ENCODE measurements around the gene ZSCAN25.
A peak's percentile ranks its signal among the peaks of the same experiment; 100 is the strongest.
"Not testable (repeated sequence)": the region's sequence is repeated elsewhere in the genome, so short reads cannot be mapped to it uniquely, and the experiment has no call there.

The ZSCAN25 gene

GRCh38 chr7:99616359-99617191 lies at the start of gene ZSCAN25:
ZSCAN25 (plus strand) TSS chr7:99616946; CDS start chr7:99619607, 2,661 bp downstream.
- DNase-seq = peak; percentile 99

GRCh38 chr7:99568770-99569169 lies 48.0 kb upstream of the ZSCAN25 start:
- not testable (repeated sequence) for DNase-seq

- no peak for DNase-seq
These were observed 45.0 kb upstream of the ZSCAN25 start for GRCh38 chr7:99571768-99572167.

GRCh38 chr7:99573257-99573656 lies 43.5 kb upstream of the ZSCAN25 start:
- no peak for DNase-seq

GRCh38 chr7:99576251-99576650 lies 40.5 kb upstream of the ZSCAN25 start:
- no peak for DNase-seq

GRCh38 chr7:99579281-99579955 lies 37.3 kb upstream of the ZSCAN25 start:
- DNase-seq = no peak

GRCh38 chr7:99579956-99580777 lies 36.6 kb upstream of the ZSCAN25 start:
- DNase-seq = peak; percentile 31

- not testable (repeated sequence) for DNase-seq
These were observed 35.9 kb upstream of the ZSCAN25 start for GRCh38 chr7:99580778-99581332.

- no peak for DNase-seq
These were observed 27.9 kb upstream of the ZSCAN25 start for GRCh38 chr7:99588868-99589267.

GRCh38 chr7:99594948-99595745 lies 21.6 kb upstream of the ZSCAN25 start:
- no peak for DNase-seq

- no peak for DNase-seq
These were observed 20.3 kb upstream of the ZSCAN25 start for GRCh38 chr7:99596408-99596955.

GRCh38 chr7:99597762-99598501 lies 18.8 kb upstream of the ZSCAN25 start, which contains the start of gene TMEM225B:
TMEM225B (plus strand) TSS chr7:99598267; CDS start chr7:99604389, 6,122 bp downstream.
- DNase-seq = no peak

- DNase-seq = no peak
These were observed 16.9 kb upstream of the ZSCAN25 start for GRCh38 chr7:99599836-99600235.

- no peak for DNase-seq
These were observed 15.0 kb upstream of the ZSCAN25 start for GRCh38 chr7:99601656-99602310.

- DNase-seq = no peak
These were observed 11.2 kb upstream of the ZSCAN25 start for GRCh38 chr7:99605527-99605926.

GRCh38 chr7:99606531-99606930 lies 10.2 kb upstream of the ZSCAN25 start:
- DNase-seq = no peak

- DNase-seq = no peak
These were observed 9.2 kb upstream of the ZSCAN25 start for GRCh38 chr7:99607548-99607947.

GRCh38 chr7:99614495-99614894 lies 2.3 kb upstream of the ZSCAN25 start:
- DNase-seq = no peak

GRCh38 chr7:99615989-99616358 lies 772 bp upstream of the ZSCAN25 start:
- DNase-seq = no peak

- DNase-seq = no peak
These were observed 541 bp downstream of the ZSCAN25 start for GRCh38 chr7:99617192-99617781.

Data from OCI-M1 (cell line).